Smooth muscle cell (in vitro differentiated cells): ENCODE data around the gene CA5A. TPM values are rescaled to one million over a fixed set of nuclear protein-coding genes. Genes with fewer than 3 reads are reported as not detected.

Source experiments
- DNase-seq: peaks from one replicate; lab custom pipeline; 2025; ENCODE audit not compliant: unreplicated experiment; lab: John Stamatoyannopoulos, UW
- H2AFZ ChIP-seq: fragments of 200-600 bp; sonication (generic); 2 replicates; pipeline ENCODE4 v1.6.0; 2016; ENCODE audit warnings: antibody characterized with exemption, low read depth, mild to moderate bottlenecking
- H3F3A ChIP-seq: fragments of 200-600 bp; sonication (generic); 2 replicates; pipeline ENCODE4 v1.6.0; 2017; ENCODE audit warnings: antibody characterized with exemption, low read depth
- H3K27ac ChIP-seq: fragments of 200-600 bp; sonication (generic); 2 replicates; pipeline ENCODE4 v1.5.1; 2016; ENCODE audit warnings: low read depth, mild to moderate bottlenecking
- H3K27me3 ChIP-seq: fragments of 200-600 bp; sonication (generic); 2 replicates; pipeline ENCODE4 v1.6.1; 2016; ENCODE audit warnings: low read depth, mild to moderate bottlenecking
- H3K36me3 ChIP-seq: fragments of 200-600 bp; sonication (generic); 2 replicates; pipeline ENCODE4 v1.5.1; 2016; ENCODE audit warnings: low read depth
- H3K4me1 ChIP-seq: fragments of 200-600 bp; sonication (generic); 2 replicates; pipeline ENCODE4 v1.5.1; 2016; ENCODE audit warnings: low read depth
- H3K4me2 ChIP-seq: fragments of 200-600 bp; sonication (generic); 2 replicates; pipeline ENCODE4 v1.6.0; 2016; ENCODE audit warnings: mild to moderate bottlenecking
- H3K4me3 ChIP-seq: fragments of 200-600 bp; sonication (generic); 2 replicates; pipeline ENCODE4 v1.5.1; 2016; ENCODE audit warnings: mild to moderate bottlenecking
- H3K79me2 ChIP-seq: fragments of 200-600 bp; sonication (generic); 2 replicates; pipeline ENCODE4 v1.6.0; 2016; ENCODE audit warnings: low read depth, mild to moderate bottlenecking
- H3K9ac ChIP-seq: fragments of 200-600 bp; sonication (generic); 2 replicates; pipeline ENCODE4 v1.6.0; 2016; ENCODE audit warnings: low read depth
- H3K9me3 ChIP-seq: fragments of 200-600 bp; sonication (generic); replicated peaks from 2 replicates; pipeline ENCODE4 v1.5.1; 2016; ENCODE audit warnings: low read depth
- H4K20me1 ChIP-seq: fragments of 200-600 bp; sonication (generic); 2 replicates; pipeline ENCODE4 v1.6.0; 2016; ENCODE audit warnings: low read depth
- WGBS: methylation state at CpG from one replicate; pipeline ENCODE4 v1.1.7; 2016; ENCODE audit warnings: low lambda C conversion rate; 5-methylcytosine and 5-hydroxymethylcytosine counted together
- polyA plus RNA-seq: library from polyadenylated mRNA; unstranded; fragments of >200 nt; fragmentation: Nextera tagmentation; extraction: Ambion mirVana; gene quantifications from 2 replicates; pipeline ENCODE4 v1.2.1, GENCODE V29; 2016
- total RNA-seq: library from RNA; depleted of rRNA; stranded (reverse); fragments of >200 nt; gene quantifications from 2 replicates; pipeline ENCODE4 v1.2.3, GENCODE V29; 2014
- TF ChIP-seq, protein P1 (sequence below): fragments of 200-600 bp; sonication (generic); IDR thresholded peaks from 2 replicates; pipeline ENCODE4 v1.5.1; 2017; ENCODE audit warnings: borderline replicate concordance, mild to moderate bottlenecking, antibody characterized with exemption; ENCODE audit not compliant: insufficient read depth, poor library complexity, severe bottlenecking

CA5A gene
- total and polyA plus RNA-seq, 2 experiments from 2014 or later, result not detected

DNA sequence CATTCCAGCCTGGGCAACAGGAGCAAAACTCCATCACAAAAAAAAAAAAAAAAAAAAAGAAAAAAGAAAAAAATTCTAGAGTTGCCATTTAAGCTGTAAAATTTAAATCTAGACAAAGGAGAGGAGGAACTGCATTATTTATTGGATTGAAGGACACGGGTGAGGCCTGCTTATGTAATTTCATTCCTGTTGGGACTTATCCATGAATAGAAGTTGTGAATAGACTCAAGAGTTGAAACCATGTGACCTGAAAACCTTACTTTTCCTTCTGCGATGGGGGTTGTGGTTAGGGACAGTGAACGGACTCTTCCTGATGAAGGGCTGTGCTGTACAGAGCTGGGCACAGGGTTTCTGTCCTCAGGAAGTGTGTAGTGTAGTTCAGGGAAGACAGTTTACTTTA is 37.4 kb upstream of the CA5A start:
- Histone ChIP-seq H3K4me1 (no peaks in the 10 kb centered on the region), H3K9me3 (peaks cover 9% of the 10 kb centered on the region), H3F3A (peaks cover 4% of the 10 kb centered on the region), H3K27ac (no peak overlapping the region), H3K36me3 (peaks cover 8% of the 10 kb centered on the region), H4K20me1 (peaks cover 4% of the 10 kb centered on the region), H3K27me3 (no peaks in the 10 kb centered on the region), H3K4me3 (no peak overlapping the region), H3K9ac (no peak overlapping the region), H2AFZ (no peak overlapping the region), H3K79me2 (peaks cover 49% of the 10 kb centered on the region), H3K4me2 (no peak overlapping the region)
- DNase-seq, result no peak
- TF ChIP-seq, protein P1, sequence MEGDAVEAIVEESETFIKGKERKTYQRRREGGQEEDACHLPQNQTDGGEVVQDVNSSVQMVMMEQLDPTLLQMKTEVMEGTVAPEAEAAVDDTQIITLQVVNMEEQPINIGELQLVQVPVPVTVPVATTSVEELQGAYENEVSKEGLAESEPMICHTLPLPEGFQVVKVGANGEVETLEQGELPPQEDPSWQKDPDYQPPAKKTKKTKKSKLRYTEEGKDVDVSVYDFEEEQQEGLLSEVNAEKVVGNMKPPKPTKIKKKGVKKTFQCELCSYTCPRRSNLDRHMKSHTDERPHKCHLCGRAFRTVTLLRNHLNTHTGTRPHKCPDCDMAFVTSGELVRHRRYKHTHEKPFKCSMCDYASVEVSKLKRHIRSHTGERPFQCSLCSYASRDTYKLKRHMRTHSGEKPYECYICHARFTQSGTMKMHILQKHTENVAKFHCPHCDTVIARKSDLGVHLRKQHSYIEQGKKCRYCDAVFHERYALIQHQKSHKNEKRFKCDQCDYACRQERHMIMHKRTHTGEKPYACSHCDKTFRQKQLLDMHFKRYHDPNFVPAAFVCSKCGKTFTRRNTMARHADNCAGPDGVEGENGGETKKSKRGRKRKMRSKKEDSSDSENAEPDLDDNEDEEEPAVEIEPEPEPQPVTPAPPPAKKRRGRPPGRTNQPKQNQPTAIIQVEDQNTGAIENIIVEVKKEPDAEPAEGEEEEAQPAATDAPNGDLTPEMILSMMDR, result no peak
- 99% methylated on average over 3 of the region's 3 CpGs for WGBS

DNA sequence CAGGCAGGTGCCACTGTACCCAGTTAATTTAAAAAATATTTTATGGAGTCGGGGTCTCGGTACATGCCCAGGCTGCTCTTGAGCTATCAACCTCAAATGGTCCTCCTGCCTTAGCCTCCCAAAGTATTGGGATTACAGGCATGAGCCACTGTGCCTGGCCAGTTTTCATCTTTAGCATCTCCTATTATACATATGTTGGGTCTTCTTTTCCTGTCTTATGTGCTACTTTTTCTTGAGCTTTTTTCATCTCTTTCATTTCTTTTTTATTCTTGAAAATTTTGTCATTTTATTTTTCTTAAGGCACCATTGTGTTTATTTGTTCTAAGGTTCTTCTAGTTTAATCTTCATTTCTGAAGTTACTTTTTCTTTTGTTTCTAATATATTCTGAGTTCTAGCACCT is 35.6 kb upstream of the CA5A start:
- WGBS, result 94% methylated on average over 2 of the region's 2 CpGs
- Histone ChIP-seq H3K79me2 (peaks cover 54% of the 10 kb centered on the region), H3K9ac (no peak overlapping the region), H3K27me3 (no peaks in the 10 kb centered on the region), H4K20me1 (no peaks in the 10 kb centered on the region), H2AFZ (no peak overlapping the region), H3F3A (peaks cover 5% of the 10 kb centered on the region), H3K36me3 (peaks cover 8% of the 10 kb centered on the region), H3K27ac (no peak overlapping the region), H3K4me3 (no peak overlapping the region), H3K4me1 (peaks cover under 1% of the 10 kb centered on the region), H3K9me3 (peaks cover 9% of the 10 kb centered on the region), H3K4me2 (no peak overlapping the region)
- TF ChIP-seq, protein P1, result no peak
- no peak for DNase-seq

DNA sequence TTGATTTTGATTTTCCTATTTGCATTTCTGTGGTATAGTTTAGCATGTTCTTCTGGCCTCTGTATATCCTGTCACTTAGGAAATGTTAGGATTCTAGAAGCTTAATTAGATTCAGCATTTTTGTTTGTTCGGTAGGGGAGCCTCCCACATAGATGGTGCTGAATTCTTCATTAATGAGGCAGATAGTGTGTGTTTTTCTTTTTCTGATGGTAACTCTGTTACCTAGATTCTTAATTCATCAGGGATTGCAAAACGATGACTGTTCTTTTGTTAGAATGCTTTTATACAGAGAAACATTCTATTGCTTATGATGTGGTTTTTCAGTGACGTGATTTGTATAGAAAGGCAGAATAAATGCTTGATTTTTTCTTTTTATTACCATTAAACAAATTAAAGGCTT is 33.9 kb upstream of the CA5A start:
- no peak for DNase-seq
- no peak overlapping the region for H3K9ac ChIP-seq
- H3F3A ChIP-seq, result peaks cover 15% of the 10 kb centered on the region
- H3K79me2 ChIP-seq, result peaks cover 69% of the 10 kb centered on the region
- H3K4me3 ChIP-seq, result no peak overlapping the region
- H3K4me1 ChIP-seq, result peaks cover 4% of the 10 kb centered on the region
- peak overlapping the region; percentile 30 for H3K4me2 ChIP-seq
- H4K20me1 ChIP-seq, result no peaks in the 10 kb centered on the region
- peak overlapping the region; percentile 57 for H3K27ac ChIP-seq
- peaks cover 8% of the 10 kb centered on the region for H3K36me3 ChIP-seq
- WGBS, result 42% methylated on average over 3 of the region's 3 CpGs
- no peak overlapping the region for H2AFZ ChIP-seq
- H3K9me3 ChIP-seq, result peaks cover 9% of the 10 kb centered on the region
- TF ChIP-seq, protein P1, result no peak
- no peaks in the 10 kb centered on the region for H3K27me3 ChIP-seq

DNA sequence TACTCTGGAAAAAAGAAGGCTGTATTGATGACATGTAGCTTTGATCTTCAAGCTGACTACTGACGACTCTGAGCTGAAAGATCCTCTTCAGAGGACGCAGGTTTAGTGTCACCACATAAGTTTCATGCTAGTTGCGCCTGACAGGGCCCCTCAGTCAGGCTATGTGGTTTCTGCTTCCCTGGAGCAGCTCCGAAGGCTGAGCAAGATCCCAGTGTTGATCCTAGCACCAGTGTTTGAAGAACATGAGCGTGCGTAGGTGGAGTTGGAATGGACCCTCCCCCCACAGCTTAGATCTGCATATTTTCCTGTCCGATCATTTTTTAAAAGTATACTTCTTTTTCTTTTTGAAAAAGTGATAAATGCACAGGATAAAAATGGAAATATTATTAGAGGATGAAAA is 32.2 kb upstream of the CA5A start:
- Histone ChIP-seq H3K79me2 (peaks cover 66% of the 10 kb centered on the region), H3K9me3 (peaks cover 9% of the 10 kb centered on the region), H3K36me3 (peaks cover 8% of the 10 kb centered on the region), H3K4me2 (peak overlapping the region; percentile 63), H3K9ac (no peak overlapping the region), H3K27ac (peak overlapping the region; percentile 74), H3K27me3 (no peaks in the 10 kb centered on the region), H3F3A (peaks cover 15% of the 10 kb centered on the region), H3K4me1 (peaks cover 4% of the 10 kb centered on the region), H2AFZ (no peak overlapping the region), H4K20me1 (no peaks in the 10 kb centered on the region), H3K4me3 (no peak overlapping the region)
- TF ChIP-seq, protein P1, result no peak
- 20% methylated on average over 7 of the region's 7 CpGs for WGBS
- no peak for DNase-seq
